Astrocyte (in vitro differentiated cells and primary cell): ENCODE measurements around the gene WIPF2. TPM values are rescaled to one million over a fixed set of nuclear protein-coding genes. Genes with fewer than 3 reads are reported as not detected.
A peak's percentile ranks its signal among the peaks of the same experiment; 100 is the strongest.

Experiments
- DNase-seq: peaks from one replicate; pipeline ENCODE4 v3.0.0-alpha.2; 2010; ENCODE audit warnings: low read depth
- FAIRE-seq: peaks from 2 replicates; lab custom pipeline; 2011; peaks lifted over from hg19 to GRCh38; lab: Jason Lieb, UNC
- H2AFZ ChIP-seq: 2 replicates; pipeline ENCODE4 v1.6.0; 2012; ENCODE audit warnings: low read depth, low read length, inconsistent platforms
- H3K27ac ChIP-seq: 2 replicates; pipeline ENCODE4 v1.5.1; 2011; ENCODE audit warnings: low read depth, low read length, inconsistent platforms
- H3K27me3 ChIP-seq: 2 replicates; pipeline ENCODE4 v1.6.0; 2011; ENCODE audit warnings: low read length, inconsistent platforms; ENCODE audit not compliant: insufficient read depth
- H3K36me3 ChIP-seq: 2 replicates; pipeline ENCODE4 v1.5.1; 2011; ENCODE audit warnings: low read length, inconsistent platforms; ENCODE audit not compliant: insufficient read depth
- H3K4me1 ChIP-seq: 2 replicates; pipeline ENCODE4 v1.5.1; 2011; ENCODE audit warnings: low read length, inconsistent platforms; ENCODE audit not compliant: insufficient read depth
- H3K4me2 ChIP-seq: 2 replicates; pipeline ENCODE4 v1.6.0; 2012; ENCODE audit warnings: low read length, inconsistent platforms
- H3K4me3 ChIP-seq: 2 replicates; pipeline ENCODE4 v1.5.1; 2011; ENCODE audit warnings: low read depth, mild to moderate bottlenecking, low read length, inconsistent platforms; ENCODE audit not compliant: insufficient read depth
- H3K79me2 ChIP-seq: 2 replicates; pipeline ENCODE4 v1.6.0; 2012; ENCODE audit warnings: mild to moderate bottlenecking, low read length, inconsistent platforms; ENCODE audit not compliant: insufficient read depth
- H3K9ac ChIP-seq: 2 replicates; pipeline ENCODE4 v1.6.0; 2012; ENCODE audit warnings: mild to moderate bottlenecking, low read length, inconsistent platforms
- H3K9me3 ChIP-seq: 2 replicates; pipeline ENCODE4 v1.5.1; 2012; ENCODE audit warnings: low read depth, mild to moderate bottlenecking, low read length, inconsistent platforms; ENCODE audit not compliant: insufficient read depth
- H4K20me1 ChIP-seq: 2 replicates; pipeline ENCODE4 v1.6.0; 2012; ENCODE audit warnings: low read length, inconsistent platforms; ENCODE audit not compliant: insufficient read depth
- H3K27ac Mint-ChIP-seq: one replicate; pipeline ENCODE4 v1.8.0; 2021; ENCODE audit warnings: mild to moderate bottlenecking, mixed read lengths; ENCODE audit not compliant: unreplicated experiment
- H3K27me3 Mint-ChIP-seq: one replicate; pipeline ENCODE4 v1.8.0; 2021; ENCODE audit warnings: low read depth, mixed read lengths; ENCODE audit not compliant: unreplicated experiment
- H3K36me3 Mint-ChIP-seq: one replicate; pipeline ENCODE4 v1.8.0; 2021; ENCODE audit warnings: low read depth, mixed read lengths; ENCODE audit not compliant: unreplicated experiment
- H3K4me1 Mint-ChIP-seq: one replicate; pipeline ENCODE4 v1.8.0; 2021; ENCODE audit warnings: low read depth, mixed read lengths; ENCODE audit not compliant: unreplicated experiment
- H3K4me3 Mint-ChIP-seq: one replicate; pipeline ENCODE4 v1.8.0; 2021; ENCODE audit warnings: mild to moderate bottlenecking, moderate library complexity, mixed read lengths; ENCODE audit not compliant: unreplicated experiment
- H3K9me3 Mint-ChIP-seq: one replicate; pipeline ENCODE4 v1.8.0; 2021; ENCODE audit warnings: mild to moderate bottlenecking, mixed read lengths; ENCODE audit not compliant: unreplicated experiment
- EZH2 ChIP-seq: IDR thresholded peaks from 2 replicates; pipeline ENCODE4 v1.6.1; 2012; ENCODE audit warnings: mild to moderate bottlenecking, low read length, inconsistent platforms; ENCODE audit not compliant: insufficient read depth
- total RNA-seq: library from RNA; stranded (reverse); gene quantifications from 2 replicates; pipeline ENCODE4 v1.2.1, GENCODE V29; 2021
- TF ChIP-seq, protein P1 (sequence below): IDR thresholded peaks from 2 replicates; pipeline ENCODE4 v1.5.1; 2011; ENCODE audit warnings: low read depth, mild to moderate bottlenecking, inconsistent platforms, low read length, moderate library complexity; ENCODE audit not compliant: insufficient read depth

Gene WIPF2
- total RNA-seq, 1 donor from 2014 or later = 30.7 TPM

DNA sequence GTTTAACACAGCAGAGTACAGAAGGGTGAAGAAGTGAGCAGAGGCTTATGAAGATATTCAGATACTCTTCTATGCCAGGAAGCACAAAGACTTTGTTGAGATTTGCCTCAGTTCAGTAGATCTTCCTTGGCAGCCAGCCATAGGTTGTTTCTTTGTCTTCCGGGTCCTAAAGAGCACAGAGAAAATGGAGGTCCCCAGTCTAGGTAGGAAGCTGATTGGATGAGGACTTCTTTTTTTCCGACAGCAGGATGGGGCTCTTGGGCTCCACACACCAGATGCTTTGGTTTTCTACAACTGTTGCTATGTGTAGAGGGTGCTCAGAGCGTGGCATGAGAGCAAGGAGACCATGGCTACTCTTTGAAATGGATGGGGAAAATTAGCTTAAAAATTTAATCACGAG lies 60.3 kb downstream of the WIPF2 start:
- peaks cover 29% of the 10 kb centered on the region for H3K36me3 ChIP-seq

GRCh38 chr17:40281663-40282062 lies 62.6 kb downstream of the WIPF2 start:
- Histone ChIP-seq H3K79me2 (no peaks in the 10 kb centered on the region), H3K36me3 (peaks cover 15% of the 10 kb centered on the region), H3K9me3 (no peaks in the 10 kb centered on the region), H4K20me1 (no peaks in the 10 kb centered on the region), H3K4me3 (no peak overlapping the region), H3K4me1 (peaks cover 23% of the 10 kb centered on the region), H3K27ac (no peak overlapping the region), H3K4me2 (no peak overlapping the region), H3K9ac (no peak overlapping the region), H2AFZ (no peak overlapping the region), H3K27me3 (no peaks in the 10 kb centered on the region)
- Mint-ChIP-seq H3K27me3 (no peaks in the 10 kb centered on the region), H3K4me1 (peaks cover 26% of the 10 kb centered on the region), H3K4me3 (no peak overlapping the region), H3K9me3 (no peaks in the 10 kb centered on the region), H3K36me3 (peaks cover 27% of the 10 kb centered on the region), H3K27ac (no peak overlapping the region)
- no peak for FAIRE-seq
- no peak for TF ChIP-seq EZH2
- TF ChIP-seq, protein P1, sequence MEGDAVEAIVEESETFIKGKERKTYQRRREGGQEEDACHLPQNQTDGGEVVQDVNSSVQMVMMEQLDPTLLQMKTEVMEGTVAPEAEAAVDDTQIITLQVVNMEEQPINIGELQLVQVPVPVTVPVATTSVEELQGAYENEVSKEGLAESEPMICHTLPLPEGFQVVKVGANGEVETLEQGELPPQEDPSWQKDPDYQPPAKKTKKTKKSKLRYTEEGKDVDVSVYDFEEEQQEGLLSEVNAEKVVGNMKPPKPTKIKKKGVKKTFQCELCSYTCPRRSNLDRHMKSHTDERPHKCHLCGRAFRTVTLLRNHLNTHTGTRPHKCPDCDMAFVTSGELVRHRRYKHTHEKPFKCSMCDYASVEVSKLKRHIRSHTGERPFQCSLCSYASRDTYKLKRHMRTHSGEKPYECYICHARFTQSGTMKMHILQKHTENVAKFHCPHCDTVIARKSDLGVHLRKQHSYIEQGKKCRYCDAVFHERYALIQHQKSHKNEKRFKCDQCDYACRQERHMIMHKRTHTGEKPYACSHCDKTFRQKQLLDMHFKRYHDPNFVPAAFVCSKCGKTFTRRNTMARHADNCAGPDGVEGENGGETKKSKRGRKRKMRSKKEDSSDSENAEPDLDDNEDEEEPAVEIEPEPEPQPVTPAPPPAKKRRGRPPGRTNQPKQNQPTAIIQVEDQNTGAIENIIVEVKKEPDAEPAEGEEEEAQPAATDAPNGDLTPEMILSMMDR = no peak
- DNase-seq = no peak

More for the DNA sequence above, 60.3 kb downstream of the WIPF2 start:
- Histone ChIP-seq H3K4me3 (no peak overlapping the region), H3K4me2 (no peak overlapping the region), H4K20me1 (no peaks in the 10 kb centered on the region), H3K27me3 (no peaks in the 10 kb centered on the region), H2AFZ (no peak overlapping the region), H3K4me1 (peaks cover 14% of the 10 kb centered on the region), H3K9me3 (no peaks in the 10 kb centered on the region), H3K79me2 (no peaks in the 10 kb centered on the region), H3K27ac (no peak overlapping the region), H3K9ac (no peak overlapping the region)
- DNase-seq (no peak), FAIRE-seq (no peak)
- H3K27ac Mint-ChIP-seq = no peak overlapping the region
- H3K4me1 Mint-ChIP-seq = peaks cover 19% of the 10 kb centered on the region
- TF ChIP-seq EZH2 = no peak
- TF ChIP-seq, protein P1 = no peak
- no peaks in the 10 kb centered on the region for H3K27me3 Mint-ChIP-seq
- no peak overlapping the region for H3K4me3 Mint-ChIP-seq
- peaks cover 27% of the 10 kb centered on the region for H3K36me3 Mint-ChIP-seq
- no peaks in the 10 kb centered on the region for H3K9me3 Mint-ChIP-seq

DNA sequence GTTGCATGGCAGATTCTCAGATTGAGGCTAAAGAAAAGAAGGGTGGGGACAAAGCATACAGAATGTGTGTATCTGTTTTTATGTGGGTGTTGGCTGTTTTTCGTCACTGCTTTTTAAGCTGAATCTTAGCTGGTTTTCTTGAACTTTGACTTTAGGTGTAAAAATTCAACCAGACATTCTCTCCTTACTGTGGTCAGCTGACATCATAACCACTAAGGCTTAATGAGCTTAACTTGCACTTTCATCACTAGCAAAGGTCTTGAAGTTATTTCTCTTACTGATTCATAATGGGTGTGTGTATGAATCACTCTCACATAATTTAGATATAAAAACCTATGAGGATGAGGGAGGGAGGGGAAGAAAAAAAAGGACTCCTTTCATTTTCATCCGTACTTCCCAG lies 64.6 kb downstream of the WIPF2 start:
- Mint-ChIP-seq H3K27ac (peak overlapping the region; percentile 79), H3K9me3 (no peaks in the 10 kb centered on the region), H3K36me3 (peaks cover 20% of the 10 kb centered on the region), H3K4me1 (peaks cover 28% of the 10 kb centered on the region), H3K27me3 (no peaks in the 10 kb centered on the region), H3K4me3 (no peak overlapping the region)
- Histone ChIP-seq H3K4me1 (peaks cover 30% of the 10 kb centered on the region), H2AFZ (no peak overlapping the region), H3K36me3 (peaks cover 5% of the 10 kb centered on the region), H3K9me3 (no peaks in the 10 kb centered on the region), H3K79me2 (peaks cover 3% of the 10 kb centered on the region), H3K9ac (peak overlapping the region; percentile 79), H3K4me2 (peak overlapping the region; percentile 84), H3K4me3 (peak overlapping the region; percentile 52), H4K20me1 (no peaks in the 10 kb centered on the region), H3K27me3 (no peaks in the 10 kb centered on the region), H3K27ac (peak overlapping the region; percentile 93)
- FAIRE-seq (peak; percentile 82), DNase-seq (peak; percentile 99)
- no peak for TF ChIP-seq EZH2
- TF ChIP-seq, protein P1 = no peak
